WTC11 (cell line): ENCODE results near the gene ELAPOR2. TPM values are rescaled to one million over a fixed set of nuclear protein-coding genes. Genes with fewer than 3 reads are reported as not detected.

Experiments used
- ATAC-seq: fragments of 200-7000 bp; cut with Tn5 transposase; 2 replicates; pipeline ENCODE4 v1.10.0; 2021; ENCODE audit warnings: mild to moderate bottlenecking, moderate library complexity
- CTCF ChIA-PET: fragments of 300-600 bp; sonication (Branson Sonifier 250); formaldehyde crosslinking; loops from one replicate; lab custom pipeline; 2021; ENCODE audit warnings: antibody characterized with exemption; lab: Charles Lee
- POLR2A ChIA-PET: fragments of 350-600 bp; sonication (Branson Sonifier 250); formaldehyde crosslinking; loops from one replicate; lab custom pipeline; 2021; ENCODE audit warnings: antibody characterized with exemption; lab: Charles Lee
- DNase-seq: peaks from one replicate; pipeline ENCODE4 v3.0.0; 2021; ENCODE audit warnings: low spot score
- H3K27ac Mint-ChIP-seq: 2 replicates; pipeline ENCODE4 v1.8.0; 2021; ENCODE audit warnings: mixed read lengths
- H3K27me3 Mint-ChIP-seq: 2 replicates; pipeline ENCODE4 v1.8.0; 2021; ENCODE audit warnings: low read depth, mild to moderate bottlenecking, moderate library complexity, mixed read lengths
- H3K36me3 Mint-ChIP-seq: 2 replicates; pipeline ENCODE4 v1.8.0; 2021; ENCODE audit warnings: mixed read lengths
- H3K4me1 Mint-ChIP-seq: 2 replicates; pipeline ENCODE4 v1.8.0; 2022; ENCODE audit warnings: mixed read lengths
- H3K4me3 Mint-ChIP-seq: 2 replicates; pipeline ENCODE4 v1.8.0; 2021; ENCODE audit warnings: mild to moderate bottlenecking, moderate library complexity, mixed read lengths
- H3K9me3 Mint-ChIP-seq: 2 replicates; pipeline ENCODE4 v1.8.0; 2021; ENCODE audit warnings: mixed read lengths
- E2F4 ChIP-seq: sonication (generic); formaldehyde crosslinking; IDR thresholded peaks from 2 replicates; pipeline ENCODE4 v1.8.1; 2022; ENCODE audit warnings: low read depth, mild to moderate bottlenecking, moderate library complexity, missing genetic modification reagents, borderline replicate concordance
- ETV6 ChIP-seq: sonication (generic); formaldehyde crosslinking; IDR thresholded peaks from 2 replicates; pipeline ENCODE4 v1.8.1; 2022; ENCODE audit warnings: mild to moderate bottlenecking, missing genetic modification reagents
- FOXJ3 ChIP-seq: sonication (generic); formaldehyde crosslinking; IDR thresholded peaks from 2 replicates; pipeline ENCODE4 v1.9.0; 2021; ENCODE audit warnings: missing genetic modification reagents, mild to moderate bottlenecking, borderline replicate concordance
- HMGXB4 ChIP-seq: sonication (generic); formaldehyde crosslinking; IDR thresholded peaks from 2 replicates; pipeline ENCODE4 v1.8.1; 2023; ENCODE audit warnings: mild to moderate bottlenecking, moderate library complexity, missing genetic modification reagents
- IRF2 ChIP-seq: sonication (generic); formaldehyde crosslinking; IDR thresholded peaks from 2 replicates; pipeline ENCODE4 v1.8.0; 2022; ENCODE audit warnings: low read depth, missing genetic modification reagents, borderline replicate concordance
- MXD4 ChIP-seq: fragments of 250-450 bp; sonication (Bioruptor Pico); IDR thresholded peaks from 2 replicates; pipeline ENCODE4 v1.8.0; 2021; ENCODE audit warnings: mild to moderate bottlenecking, moderate library complexity, borderline replicate concordance
- NFATC4 ChIP-seq: fragments of 250-450 bp; sonication (Bioruptor Pico); IDR thresholded peaks from 2 replicates; pipeline ENCODE4 v1.9.0; 2021; ENCODE audit warnings: mild to moderate bottlenecking
- RORB ChIP-seq: fragments of 250-450 bp; sonication (Bioruptor Pico); IDR thresholded peaks from 2 replicates; pipeline ENCODE4 v1.9.0; 2021; ENCODE audit warnings: mild to moderate bottlenecking
- SMAD3 ChIP-seq: sonication (generic); formaldehyde crosslinking; IDR thresholded peaks from 2 replicates; pipeline ENCODE4 v1.8.0; 2022; ENCODE audit warnings: missing genetic modification reagents, mild to moderate bottlenecking, borderline replicate concordance
- TEAD4 ChIP-seq: sonication (generic); formaldehyde crosslinking; IDR thresholded peaks from 2 replicates; pipeline ENCODE4 v1.8.0; 2022; ENCODE audit warnings: mild to moderate bottlenecking, missing genetic modification reagents
- ZBTB21 ChIP-seq: sonication (generic); formaldehyde crosslinking; IDR thresholded peaks from 2 replicates; pipeline ENCODE4 v1.8.1; 2023; ENCODE audit warnings: mild to moderate bottlenecking, missing genetic modification reagents, borderline replicate concordance
- ZNF396 ChIP-seq: fragments of 250-450 bp; sonication (Bioruptor Pico); IDR thresholded peaks from 2 replicates; pipeline ENCODE4 v1.8.0; 2021; ENCODE audit warnings: mild to moderate bottlenecking, moderate library complexity, borderline replicate concordance
- ZNF512 ChIP-seq: sonication (generic); formaldehyde crosslinking; IDR thresholded peaks from 2 replicates; pipeline ENCODE4 v1.8.1; 2022; ENCODE audit warnings: missing genetic modification reagents, borderline replicate concordance
- total RNA-seq: library from RNA; stranded (reverse); gene quantifications from 3 replicates; pipeline ENCODE4 v1.2.3, GENCODE V29; 2021
- TF ChIP-seq, protein P1 (sequence below): fragments of 250-450 bp; sonication (Bioruptor Pico); IDR thresholded peaks from 2 replicates; pipeline ENCODE4 v1.8.0; 2021; ENCODE audit warnings: mild to moderate bottlenecking
- TF ChIP-seq, protein P2 (sequence below): sonication (generic); formaldehyde crosslinking; IDR thresholded peaks from 2 replicates; pipeline ENCODE4 v1.8.0; 2023; ENCODE audit warnings: missing genetic modification reagents
- TF ChIP-seq, protein P3 (sequence below): sonication (generic); formaldehyde crosslinking; IDR thresholded peaks from 2 replicates; pipeline ENCODE4 v1.8.0; 2022; ENCODE audit warnings: missing genetic modification reagents
- TF ChIP-seq, protein P4 (sequence below): sonication (generic); formaldehyde crosslinking; IDR thresholded peaks from 2 replicates; pipeline ENCODE4 v1.8.0; 2023; ENCODE audit warnings: missing genetic modification reagents, mild to moderate bottlenecking, borderline replicate concordance
- TF ChIP-seq, protein P5 (sequence below): sonication (generic); formaldehyde crosslinking; IDR thresholded peaks from 2 replicates; pipeline ENCODE4 v1.8.1; 2022; ENCODE audit warnings: low read depth, missing genetic modification reagents, borderline replicate concordance

ELAPOR2 gene
- total RNA-seq, 1 experiment from 2014 or later = 38.7 TPM

DNA sequence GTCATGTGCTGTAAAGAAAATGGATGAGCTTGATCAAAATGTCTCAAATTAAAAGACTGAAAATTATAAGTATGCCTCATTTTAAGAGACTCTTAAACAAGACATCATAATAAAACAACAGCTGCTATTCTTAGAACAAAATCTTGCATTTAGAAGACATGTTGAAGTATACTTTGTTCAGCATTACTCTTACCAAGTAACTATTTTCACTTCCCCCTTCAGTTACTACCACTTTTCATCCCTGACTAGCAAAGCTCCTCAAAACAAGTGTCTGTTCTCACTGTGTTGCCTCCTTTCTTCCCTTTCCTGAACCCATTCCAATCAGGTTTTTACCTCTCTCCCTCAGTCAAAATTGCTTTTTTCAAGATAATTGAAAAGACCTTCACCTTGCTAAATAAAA, 31.6 kb downstream of the ELAPOR2 start:
- Mint-ChIP-seq H3K9me3 (peaks cover 9% of the 10 kb centered on the region), H3K4me1 (no peaks in the 10 kb centered on the region), H3K4me3 (no peak overlapping the region), H3K36me3 (peaks cover 15% of the 10 kb centered on the region), H3K27ac (no peak overlapping the region), H3K27me3 (no peaks in the 10 kb centered on the region)
- TF ChIP-seq, protein P1, sequence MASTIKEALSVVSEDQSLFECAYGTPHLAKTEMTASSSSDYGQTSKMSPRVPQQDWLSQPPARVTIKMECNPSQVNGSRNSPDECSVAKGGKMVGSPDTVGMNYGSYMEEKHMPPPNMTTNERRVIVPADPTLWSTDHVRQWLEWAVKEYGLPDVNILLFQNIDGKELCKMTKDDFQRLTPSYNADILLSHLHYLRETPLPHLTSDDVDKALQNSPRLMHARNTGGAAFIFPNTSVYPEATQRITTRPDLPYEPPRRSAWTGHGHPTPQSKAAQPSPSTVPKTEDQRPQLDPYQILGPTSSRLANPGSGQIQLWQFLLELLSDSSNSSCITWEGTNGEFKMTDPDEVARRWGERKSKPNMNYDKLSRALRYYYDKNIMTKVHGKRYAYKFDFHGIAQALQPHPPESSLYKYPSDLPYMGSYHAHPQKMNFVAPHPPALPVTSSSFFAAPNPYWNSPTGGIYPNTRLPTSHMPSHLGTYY (CRISPR knock-in tag) = no peak
- no peak for TF ChIP-seq NFATC4
- TF ChIP-seq IRF2 (CRISPR knock-in tag) = no peak
- TF ChIP-seq ETV6 = no peak
- TF ChIP-seq RORB (CRISPR knock-in tag) = no peak
- TF ChIP-seq, protein P2, sequence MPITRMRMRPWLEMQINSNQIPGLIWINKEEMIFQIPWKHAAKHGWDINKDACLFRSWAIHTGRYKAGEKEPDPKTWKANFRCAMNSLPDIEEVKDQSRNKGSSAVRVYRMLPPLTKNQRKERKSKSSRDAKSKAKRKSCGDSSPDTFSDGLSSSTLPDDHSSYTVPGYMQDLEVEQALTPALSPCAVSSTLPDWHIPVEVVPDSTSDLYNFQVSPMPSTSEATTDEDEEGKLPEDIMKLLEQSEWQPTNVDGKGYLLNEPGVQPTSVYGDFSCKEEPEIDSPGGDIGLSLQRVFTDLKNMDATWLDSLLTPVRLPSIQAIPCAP (CRISPR knock-in tag) = no peak
- TF ChIP-seq, protein P3, sequence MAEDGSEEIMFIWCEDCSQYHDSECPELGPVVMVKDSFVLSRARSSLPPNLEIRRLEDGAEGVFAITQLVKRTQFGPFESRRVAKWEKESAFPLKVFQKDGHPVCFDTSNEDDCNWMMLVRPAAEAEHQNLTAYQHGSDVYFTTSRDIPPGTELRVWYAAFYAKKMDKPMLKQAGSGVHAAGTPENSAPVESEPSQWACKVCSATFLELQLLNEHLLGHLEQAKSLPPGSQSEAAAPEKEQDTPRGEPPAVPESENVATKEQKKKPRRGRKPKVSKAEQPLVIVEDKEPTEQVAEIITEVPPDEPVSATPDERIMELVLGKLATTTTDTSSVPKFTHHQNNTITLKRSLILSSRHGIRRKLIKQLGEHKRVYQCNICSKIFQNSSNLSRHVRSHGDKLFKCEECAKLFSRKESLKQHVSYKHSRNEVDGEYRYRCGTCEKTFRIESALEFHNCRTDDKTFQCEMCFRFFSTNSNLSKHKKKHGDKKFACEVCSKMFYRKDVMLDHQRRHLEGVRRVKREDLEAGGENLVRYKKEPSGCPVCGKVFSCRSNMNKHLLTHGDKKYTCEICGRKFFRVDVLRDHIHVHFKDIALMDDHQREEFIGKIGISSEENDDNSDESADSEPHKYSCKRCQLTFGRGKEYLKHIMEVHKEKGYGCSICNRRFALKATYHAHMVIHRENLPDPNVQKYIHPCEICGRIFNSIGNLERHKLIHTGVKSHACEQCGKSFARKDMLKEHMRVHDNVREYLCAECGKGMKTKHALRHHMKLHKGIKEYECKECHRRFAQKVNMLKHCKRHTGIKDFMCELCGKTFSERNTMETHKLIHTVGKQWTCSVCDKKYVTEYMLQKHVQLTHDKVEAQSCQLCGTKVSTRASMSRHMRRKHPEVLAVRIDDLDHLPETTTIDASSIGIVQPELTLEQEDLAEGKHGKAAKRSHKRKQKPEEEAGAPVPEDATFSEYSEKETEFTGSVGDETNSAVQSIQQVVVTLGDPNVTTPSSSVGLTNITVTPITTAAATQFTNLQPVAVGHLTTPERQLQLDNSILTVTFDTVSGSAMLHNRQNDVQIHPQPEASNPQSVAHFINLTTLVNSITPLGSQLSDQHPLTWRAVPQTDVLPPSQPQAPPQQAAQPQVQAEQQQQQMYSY (CRISPR knock-in tag) = no peak
- no peak for TF ChIP-seq SMAD3 (CRISPR knock-in tag)
- POLR2A ChIA-PET = no interaction called here
- CTCF ChIA-PET = interaction anchor here (1.6 kb wide), 1 partner anchor 31 kb away, joined by 4 read pairs; the partner anchor contains the start of gene ELAPOR2
- DNase-seq (no peak), ATAC-seq (no peak)

DNA sequence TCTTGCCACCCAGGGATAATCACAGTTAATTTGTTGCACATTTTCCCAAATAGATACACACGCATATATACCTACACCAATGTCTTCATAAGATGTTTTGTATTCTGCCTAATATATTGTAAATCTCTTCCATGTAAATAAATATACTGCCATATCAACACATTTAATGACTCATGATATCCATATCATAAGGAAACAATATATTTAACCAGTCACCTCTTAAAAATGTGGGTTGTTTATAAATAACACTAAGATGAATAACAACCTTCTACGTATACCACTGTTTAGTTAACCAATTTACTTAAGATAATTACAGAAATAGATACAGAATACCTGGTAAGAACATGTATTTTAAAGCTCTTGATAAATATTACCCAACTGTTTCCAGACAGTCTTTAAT, 38.2 kb downstream of the ELAPOR2 start:
- no peak for ATAC-seq
- H3K9me3 Mint-ChIP-seq = no peaks in the 10 kb centered on the region
- no peak overlapping the region for H3K4me3 Mint-ChIP-seq
- H3K36me3 Mint-ChIP-seq = peaks cover 8% of the 10 kb centered on the region
- POLR2A ChIA-PET = no interaction called here
- H3K27me3 Mint-ChIP-seq = no peaks in the 10 kb centered on the region
- DNase-seq = no peak
- CTCF ChIA-PET = no interaction called here
- no peaks in the 10 kb centered on the region for H3K4me1 Mint-ChIP-seq
- H3K27ac Mint-ChIP-seq = no peak overlapping the region; the same call in 1 of the 2 replicates
- TF ChIP-seq, protein P4, sequence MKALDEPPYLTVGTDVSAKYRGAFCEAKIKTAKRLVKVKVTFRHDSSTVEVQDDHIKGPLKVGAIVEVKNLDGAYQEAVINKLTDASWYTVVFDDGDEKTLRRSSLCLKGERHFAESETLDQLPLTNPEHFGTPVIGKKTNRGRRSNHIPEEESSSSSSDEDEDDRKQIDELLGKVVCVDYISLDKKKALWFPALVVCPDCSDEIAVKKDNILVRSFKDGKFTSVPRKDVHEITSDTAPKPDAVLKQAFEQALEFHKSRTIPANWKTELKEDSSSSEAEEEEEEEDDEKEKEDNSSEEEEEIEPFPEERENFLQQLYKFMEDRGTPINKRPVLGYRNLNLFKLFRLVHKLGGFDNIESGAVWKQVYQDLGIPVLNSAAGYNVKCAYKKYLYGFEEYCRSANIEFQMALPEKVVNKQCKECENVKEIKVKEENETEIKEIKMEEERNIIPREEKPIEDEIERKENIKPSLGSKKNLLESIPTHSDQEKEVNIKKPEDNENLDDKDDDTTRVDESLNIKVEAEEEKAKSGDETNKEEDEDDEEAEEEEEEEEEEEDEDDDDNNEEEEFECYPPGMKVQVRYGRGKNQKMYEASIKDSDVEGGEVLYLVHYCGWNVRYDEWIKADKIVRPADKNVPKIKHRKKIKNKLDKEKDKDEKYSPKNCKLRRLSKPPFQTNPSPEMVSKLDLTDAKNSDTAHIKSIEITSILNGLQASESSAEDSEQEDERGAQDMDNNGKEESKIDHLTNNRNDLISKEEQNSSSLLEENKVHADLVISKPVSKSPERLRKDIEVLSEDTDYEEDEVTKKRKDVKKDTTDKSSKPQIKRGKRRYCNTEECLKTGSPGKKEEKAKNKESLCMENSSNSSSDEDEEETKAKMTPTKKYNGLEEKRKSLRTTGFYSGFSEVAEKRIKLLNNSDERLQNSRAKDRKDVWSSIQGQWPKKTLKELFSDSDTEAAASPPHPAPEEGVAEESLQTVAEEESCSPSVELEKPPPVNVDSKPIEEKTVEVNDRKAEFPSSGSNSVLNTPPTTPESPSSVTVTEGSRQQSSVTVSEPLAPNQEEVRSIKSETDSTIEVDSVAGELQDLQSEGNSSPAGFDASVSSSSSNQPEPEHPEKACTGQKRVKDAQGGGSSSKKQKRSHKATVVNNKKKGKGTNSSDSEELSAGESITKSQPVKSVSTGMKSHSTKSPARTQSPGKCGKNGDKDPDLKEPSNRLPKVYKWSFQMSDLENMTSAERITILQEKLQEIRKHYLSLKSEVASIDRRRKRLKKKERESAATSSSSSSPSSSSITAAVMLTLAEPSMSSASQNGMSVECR (CRISPR knock-in tag) = no peak
- TF ChIP-seq E2F4 (CRISPR knock-in tag) = no peak
- no peak for TF ChIP-seq FOXJ3 (CRISPR knock-in tag)
- TF ChIP-seq, protein P5, sequence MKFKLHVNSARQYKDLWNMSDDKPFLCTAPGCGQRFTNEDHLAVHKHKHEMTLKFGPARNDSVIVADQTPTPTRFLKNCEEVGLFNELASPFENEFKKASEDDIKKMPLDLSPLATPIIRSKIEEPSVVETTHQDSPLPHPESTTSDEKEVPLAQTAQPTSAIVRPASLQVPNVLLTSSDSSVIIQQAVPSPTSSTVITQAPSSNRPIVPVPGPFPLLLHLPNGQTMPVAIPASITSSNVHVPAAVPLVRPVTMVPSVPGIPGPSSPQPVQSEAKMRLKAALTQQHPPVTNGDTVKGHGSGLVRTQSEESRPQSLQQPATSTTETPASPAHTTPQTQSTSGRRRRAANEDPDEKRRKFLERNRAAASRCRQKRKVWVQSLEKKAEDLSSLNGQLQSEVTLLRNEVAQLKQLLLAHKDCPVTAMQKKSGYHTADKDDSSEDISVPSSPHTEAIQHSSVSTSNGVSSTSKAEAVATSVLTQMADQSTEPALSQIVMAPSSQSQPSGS = no peak
- TF ChIP-seq ZNF396 = no peak
- no peak for TF ChIP-seq TEAD4 (CRISPR knock-in tag)
- no peak for TF ChIP-seq MXD4 (CRISPR knock-in tag)
- TF ChIP-seq ZBTB21 (CRISPR knock-in tag) = no peak
- no peak for TF ChIP-seq NFATC4
- no peak for TF ChIP-seq ZNF512
- no peak for TF ChIP-seq HMGXB4 (CRISPR knock-in tag)
